Coronary artery (tissue), 2 donors: ENCODE data around the gene VPS35L.

ENCODE experiments used
- DNase-seq: peaks from one replicate; pipeline ENCODE4 v3.0.0-alpha.2; 2017; ENCODE audit warnings: low spot score
- H3K27ac ChIP-seq, 2 donors: fragments of 200-600 bp; sonication (generic); one replicate each; pipeline ENCODE4 v1.5.1; 2016 to 2019
- H3K4me3 ChIP-seq: fragments of 200-600 bp; sonication (generic); 2 replicates; pipeline ENCODE4 v1.5.1; 2016; ENCODE audit warnings: mild to moderate bottlenecking, moderate library complexity
- CTCF ChIP-seq: fragments of 200-600 bp; sonication (generic); IDR thresholded peaks from one replicate; pipeline ENCODE4 v1.5.1; 2019; ENCODE audit warnings: antibody characterized with exemption

The VPS35L gene

GRCh38 chr16:19559242-19559910 is 3.9 kb downstream of the VPS35L start:
- Histone ChIP-seq H3K27ac (no peak overlapping the region), H3K4me3 (no peak overlapping the region)
- TF ChIP-seq CTCF: peak; percentile 56
- DNase-seq: no peak

- Histone ChIP-seq H3K4me3 (no peak overlapping the region), H3K27ac (no peak overlapping the region)
- DNase-seq: no peak
- TF ChIP-seq CTCF: no peak
Observed at GRCh38 chr16:19560078-19560477, 4.6 kb downstream of the VPS35L start.

- no peak for DNase-seq
- Histone ChIP-seq H3K4me3 (no peak overlapping the region), H3K27ac (no peak overlapping the region)
- TF ChIP-seq CTCF: no peak
Observed at GRCh38 chr16:19563377-19563776, 7.9 kb downstream of the VPS35L start.

GRCh38 chr16:19566362-19566761 is 10.9 kb downstream of the VPS35L start:
- H3K4me3 ChIP-seq: no peak overlapping the region
- no peak for DNase-seq
- no peak overlapping the region for H3K27ac ChIP-seq
- no peak for TF ChIP-seq CTCF

- H3K4me3 ChIP-seq: no peak overlapping the region
- H3K27ac ChIP-seq: no peak overlapping the region
- TF ChIP-seq CTCF: no peak
- no peak for DNase-seq
Observed at GRCh38 chr16:19567560-19567959, 12.1 kb downstream of the VPS35L start.

GRCh38 chr16:19573997-19574396 is 18.5 kb downstream of the VPS35L start:
- TF ChIP-seq CTCF: no peak
- Histone ChIP-seq H3K27ac (no peak overlapping the region), H3K4me3 (no peak overlapping the region)
- no peak for DNase-seq

GRCh38 chr16:19574615-19575014 is 19.1 kb downstream of the VPS35L start:
- Histone ChIP-seq H3K4me3 (no peak overlapping the region), H3K27ac (no peak overlapping the region)
- no peak for TF ChIP-seq CTCF
- no peak for DNase-seq
